ENCODE results near the gene SLIT3.

DNA sequence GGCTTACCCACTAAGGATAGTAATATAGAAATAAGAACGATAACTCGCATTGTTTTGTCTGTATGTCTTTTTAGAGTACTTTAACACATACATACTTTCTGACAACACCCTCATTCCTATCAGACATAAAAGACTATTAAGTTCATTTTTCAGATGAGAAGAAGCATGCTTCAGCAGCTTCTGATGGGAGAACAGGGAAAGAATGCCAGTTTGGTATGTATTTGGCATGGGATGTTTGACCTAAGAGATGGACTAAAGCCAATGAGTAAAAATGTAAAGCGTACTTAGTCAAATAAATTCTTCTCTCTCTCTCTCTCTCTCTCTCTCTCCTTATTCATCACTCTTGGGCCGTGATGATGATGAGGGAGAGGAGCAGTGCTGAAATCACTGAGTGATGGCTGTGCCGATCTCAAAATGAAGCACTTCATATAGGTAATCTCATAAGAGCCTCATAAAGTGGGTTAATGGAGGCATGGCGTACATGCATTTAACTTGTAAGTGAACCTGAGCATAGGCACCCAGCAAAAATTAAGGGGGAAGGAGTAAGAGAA lies 71.5 kb downstream of the SLIT3 start:
- TF ChIP-seq, protein P1, sequence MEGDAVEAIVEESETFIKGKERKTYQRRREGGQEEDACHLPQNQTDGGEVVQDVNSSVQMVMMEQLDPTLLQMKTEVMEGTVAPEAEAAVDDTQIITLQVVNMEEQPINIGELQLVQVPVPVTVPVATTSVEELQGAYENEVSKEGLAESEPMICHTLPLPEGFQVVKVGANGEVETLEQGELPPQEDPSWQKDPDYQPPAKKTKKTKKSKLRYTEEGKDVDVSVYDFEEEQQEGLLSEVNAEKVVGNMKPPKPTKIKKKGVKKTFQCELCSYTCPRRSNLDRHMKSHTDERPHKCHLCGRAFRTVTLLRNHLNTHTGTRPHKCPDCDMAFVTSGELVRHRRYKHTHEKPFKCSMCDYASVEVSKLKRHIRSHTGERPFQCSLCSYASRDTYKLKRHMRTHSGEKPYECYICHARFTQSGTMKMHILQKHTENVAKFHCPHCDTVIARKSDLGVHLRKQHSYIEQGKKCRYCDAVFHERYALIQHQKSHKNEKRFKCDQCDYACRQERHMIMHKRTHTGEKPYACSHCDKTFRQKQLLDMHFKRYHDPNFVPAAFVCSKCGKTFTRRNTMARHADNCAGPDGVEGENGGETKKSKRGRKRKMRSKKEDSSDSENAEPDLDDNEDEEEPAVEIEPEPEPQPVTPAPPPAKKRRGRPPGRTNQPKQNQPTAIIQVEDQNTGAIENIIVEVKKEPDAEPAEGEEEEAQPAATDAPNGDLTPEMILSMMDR (IDR thresholded peaks at IDR 0.05 in 4 of 5, conservative IDR thresholded peaks at IDR 0.05 in 1 of 5) = no peak
- TF ChIP-seq POLR2A (IDR thresholded peaks at IDR 0.05) = no peak

Data from gastrocnemius medialis (tissue), 4 donors.